Lung (tissue), 12 donors: ENCODE results near the gene OPHN1. TPM values are rescaled to one million over a fixed set of nuclear protein-coding genes. Genes with fewer than 3 reads are reported as not detected.

ENCODE experiments used
- ATAC-seq: fragments of 200-7000 bp; cut with Tn5 transposase; one replicate; pipeline ENCODE4 v1.9.1; 2020; ENCODE audit warnings: moderate number of reproducible peaks; ENCODE audit not compliant: insufficient read depth, low FRiP score
- DNase-seq, 3 donors: peaks; one replicate each; pipeline ENCODE4 v3.0.0-alpha.2; 2013 to 2017
- H3K27ac ChIP-seq, 2 donors: one replicate each; pipeline ENCODE4 v1.5.1; 2013; ENCODE audit warnings: mild to moderate bottlenecking in 2 of 2, moderate library complexity in 2 of 2, control low read depth in 1 of 2, inconsistent platforms in 1 of 2, low read depth in 1 of 2, low read length in 1 of 2
- H3K27me3 ChIP-seq, 3 donors: one replicate each; pipeline ENCODE4 v1.5.1; 2013; ENCODE audit warnings: low read length in 2 of 3; ENCODE audit not compliant: control insufficient read depth in 3 of 3, insufficient read depth in 3 of 3
- H3K36me3 ChIP-seq, 4 donors: one replicate each; pipeline ENCODE4 v1.5.1; 2013; ENCODE audit warnings: low read length in 4 of 4, mild to moderate bottlenecking in 1 of 4, moderate library complexity in 1 of 4; ENCODE audit not compliant: control insufficient read depth in 4 of 4, insufficient read depth in 4 of 4
- H3K4me1 ChIP-seq, 5 donors: one replicate each; pipeline ENCODE4 v1.5.1; 2013; ENCODE audit warnings: low read length in 5 of 5, mild to moderate bottlenecking in 2 of 5, moderate library complexity in 1 of 5; ENCODE audit not compliant: control insufficient read depth in 5 of 5, insufficient read depth in 5 of 5
- H3K4me3 ChIP-seq: one replicate; pipeline ENCODE4 v1.5.1; 2013; ENCODE audit warnings: mild to moderate bottlenecking, control low read depth, moderate library complexity
- H3K9ac ChIP-seq, 2 donors: one replicate each; pipeline ENCODE4 v1.5.1; 2013; ENCODE audit warnings: low read length in 2 of 2, control low read depth in 1 of 2; ENCODE audit not compliant: insufficient read depth in 1 of 2
- H3K9me3 ChIP-seq, 4 donors: one replicate each; pipeline ENCODE4 v1.5.1; 2013; ENCODE audit warnings: low read length in 3 of 4, mild to moderate bottlenecking in 1 of 4, moderate library complexity in 1 of 4; ENCODE audit not compliant: control insufficient read depth in 4 of 4, insufficient read depth in 3 of 4
- WGBS, 2 donors: extraction: QIAGEN DNeasy Blood & Tissue Kit; methylation state at CpG; one replicate each; pipeline ENCODE4 v1.1.7; 2013; 5-methylcytosine and 5-hydroxymethylcytosine counted together
- polyA plus RNA-seq, 2 donors: library from polyadenylated mRNA; stranded (reverse); fragments of 200-250 nt; gene quantifications; one replicate each; pipeline ENCODE4 v1.2.1, GENCODE V29; 2013
- total RNA-seq, 2 donors: library from RNA; depleted of rRNA in 1 of 2; stranded (reverse); fragments of >200 nt in 1 of 2; gene quantifications; one replicate each; pipeline ENCODE4 v1.2.1, GENCODE V29; 2014 to 2021
- TF ChIP-seq, protein P1 (sequence below): IDR thresholded peaks from 2 replicates; pipeline ENCODE4 v1.5.1; 2012; ENCODE audit warnings: mild to moderate bottlenecking; ENCODE audit errors: control extremely low read depth, extremely low read depth
- donor health status: control.
- donor health status: control.
- donor health status: Bipolar disorder and iron deficiency.
- donor health status: healthy.
- donor health status: DM: yes; HTN: yes; CAD: no.

The OPHN1 gene
- total and polyA plus RNA-seq, 4 donors, result 1.1 to 22.0 (median 6.8) TPM

DNA sequence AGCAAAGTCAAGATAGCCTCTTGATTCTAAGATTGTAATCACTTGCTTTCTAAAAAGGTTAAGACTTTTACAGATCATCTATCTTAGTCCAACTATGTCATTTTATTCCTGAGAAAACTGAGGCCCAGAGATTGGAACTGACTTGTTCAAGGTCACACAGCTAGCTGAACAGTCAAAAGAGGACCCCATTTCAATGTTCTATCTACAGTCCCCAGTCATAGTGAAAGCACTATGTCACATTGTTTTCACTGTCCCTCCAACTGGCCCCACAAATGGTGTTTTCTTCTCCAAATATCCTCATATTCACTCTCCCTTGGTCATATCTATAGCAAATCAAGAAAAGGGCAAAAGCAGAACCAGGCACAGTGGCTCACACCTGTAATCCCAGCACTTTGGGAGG lies 145.2 kb downstream of the OPHN1 start:
- no peak overlapping the region for H3K27ac ChIP-seq
- H3K4me3 ChIP-seq, result no peak overlapping the region
- H3K9me3 ChIP-seq, result no peaks in the 10 kb centered on the region
- no peak for DNase-seq
- no peak overlapping the region for H3K9ac ChIP-seq
- no peaks in the 10 kb centered on the region for H3K27me3 ChIP-seq
- ATAC-seq, result no peak
- H3K36me3 ChIP-seq, result no peaks in the 10 kb centered on the region
- TF ChIP-seq, protein P1, sequence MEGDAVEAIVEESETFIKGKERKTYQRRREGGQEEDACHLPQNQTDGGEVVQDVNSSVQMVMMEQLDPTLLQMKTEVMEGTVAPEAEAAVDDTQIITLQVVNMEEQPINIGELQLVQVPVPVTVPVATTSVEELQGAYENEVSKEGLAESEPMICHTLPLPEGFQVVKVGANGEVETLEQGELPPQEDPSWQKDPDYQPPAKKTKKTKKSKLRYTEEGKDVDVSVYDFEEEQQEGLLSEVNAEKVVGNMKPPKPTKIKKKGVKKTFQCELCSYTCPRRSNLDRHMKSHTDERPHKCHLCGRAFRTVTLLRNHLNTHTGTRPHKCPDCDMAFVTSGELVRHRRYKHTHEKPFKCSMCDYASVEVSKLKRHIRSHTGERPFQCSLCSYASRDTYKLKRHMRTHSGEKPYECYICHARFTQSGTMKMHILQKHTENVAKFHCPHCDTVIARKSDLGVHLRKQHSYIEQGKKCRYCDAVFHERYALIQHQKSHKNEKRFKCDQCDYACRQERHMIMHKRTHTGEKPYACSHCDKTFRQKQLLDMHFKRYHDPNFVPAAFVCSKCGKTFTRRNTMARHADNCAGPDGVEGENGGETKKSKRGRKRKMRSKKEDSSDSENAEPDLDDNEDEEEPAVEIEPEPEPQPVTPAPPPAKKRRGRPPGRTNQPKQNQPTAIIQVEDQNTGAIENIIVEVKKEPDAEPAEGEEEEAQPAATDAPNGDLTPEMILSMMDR, result no peak
- H3K4me1 ChIP-seq, result no peaks in the 10 kb centered on the region

- ATAC-seq, result no peak
- H3K9ac ChIP-seq, result no peak overlapping the region
- no peaks in the 10 kb centered on the region for H3K36me3 ChIP-seq
- TF ChIP-seq, protein P1, result no peak
- no peak overlapping the region for H3K27ac ChIP-seq
- no peak overlapping the region for H3K4me3 ChIP-seq
- WGBS, 2 donors, result 59 to 90% methylated on average over 3 of the region's 3 CpGs
- no peaks in the 10 kb centered on the region for H3K4me1 ChIP-seq
- no peak for DNase-seq
- H3K27me3 ChIP-seq, result no peaks in the 10 kb centered on the region
- H3K9me3 ChIP-seq, result no peaks in the 10 kb centered on the region
Measured at GRCh38 chrX:68287419-68287818, 145.9 kb downstream of the OPHN1 start.

- ATAC-seq (no peak), DNase-seq (no peak)
- Histone ChIP-seq H3K9me3 (no peaks in the 10 kb centered on the region), H3K27ac (no peak overlapping the region), H3K4me3 (no peak overlapping the region), H3K27me3 (no peaks in the 10 kb centered on the region), H3K4me1 (no peaks in the 10 kb centered on the region), H3K36me3 (no peaks in the 10 kb centered on the region), H3K9ac (no peak overlapping the region)
- TF ChIP-seq, protein P1, result no peak
Measured at GRCh38 chrX:68286980-68287379, 146.3 kb downstream of the OPHN1 start.

- no peaks in the 10 kb centered on the region for H3K27me3 ChIP-seq
- no peak overlapping the region for H3K9ac ChIP-seq
- no peak for ATAC-seq
- no peak overlapping the region for H3K27ac ChIP-seq
- no peak for DNase-seq
- no peaks in the 10 kb centered on the region for H3K36me3 ChIP-seq
- no peak overlapping the region for H3K4me3 ChIP-seq
- no peaks in the 10 kb centered on the region for H3K4me1 ChIP-seq
- no peaks in the 10 kb centered on the region for H3K9me3 ChIP-seq
- TF ChIP-seq, protein P1, result no peak
Measured at GRCh38 chrX:68286076-68286475, 147.2 kb downstream of the OPHN1 start.
